Occipital lobe (tissue), 2 donors: Measurements from ENCODE around the gene TRPM3. TPM values are rescaled to one million over a fixed set of nuclear protein-coding genes. Genes with fewer than 3 reads are reported as not detected.
"Not testable (repeated sequence)": the region's sequence is repeated elsewhere in the genome, so short reads cannot be mapped to it uniquely, and the experiment has no call there.

Experiments
- DNase-seq: peaks from one replicate; lab custom pipeline; 2025; lab: John Stamatoyannopoulos, UW
- total RNA-seq: library from RNA; depleted of rRNA; stranded (reverse); fragments of >200 nt; gene quantifications from one replicate; pipeline ENCODE4 v1.2.3, GENCODE V29; 2014

The TRPM3 gene
- total RNA-seq, 1 donor from 2014 or later = 20.6 TPM

- no peak for DNase-seq
These were observed 355.5 kb downstream of the TRPM3 start for GRCh38 chr9:70765946-70766345.

- no peak for DNase-seq
These were observed 360.2 kb downstream of the TRPM3 start for GRCh38 chr9:70761139-70761670.

GRCh38 chr9:70760228-70760627, 361.2 kb downstream of the TRPM3 start:
- DNase-seq = no peak

- no peak for DNase-seq
These were observed 368.1 kb downstream of the TRPM3 start for GRCh38 chr9:70753311-70753710.

GRCh38 chr9:70749066-70749465, 372.4 kb downstream of the TRPM3 start:
- DNase-seq = no peak

- no peak for DNase-seq
These were observed 374.1 kb downstream of the TRPM3 start for GRCh38 chr9:70747261-70747718.

GRCh38 chr9:70746760-70747159, 374.7 kb downstream of the TRPM3 start:
- DNase-seq = no peak

GRCh38 chr9:70746316-70746715, 375.1 kb downstream of the TRPM3 start:
- DNase-seq = no peak

- DNase-seq = not testable (repeated sequence)
These were observed 396.6 kb downstream of the TRPM3 start for GRCh38 chr9:70724794-70725193.

- DNase-seq = not testable (repeated sequence)
These were observed 397.4 kb downstream of the TRPM3 start for GRCh38 chr9:70724025-70724424.

- DNase-seq = not testable (repeated sequence)
These were observed 414.6 kb downstream of the TRPM3 start for GRCh38 chr9:70706797-70707196.

- no peak for DNase-seq
These were observed 420.3 kb downstream of the TRPM3 start for GRCh38 chr9:70701163-70701562.

- DNase-seq = no peak
These were observed 424.6 kb downstream of the TRPM3 start for GRCh38 chr9:70696694-70697335.

GRCh38 chr9:70694758-70695157, 426.7 kb downstream of the TRPM3 start:
- no peak for DNase-seq

- no peak for DNase-seq
These were observed 428.2 kb downstream of the TRPM3 start for GRCh38 chr9:70693186-70693585.

- no peak for DNase-seq
These were observed 429.0 kb downstream of the TRPM3 start for GRCh38 chr9:70692431-70692830.

- DNase-seq = no peak
These were observed 432.7 kb downstream of the TRPM3 start for GRCh38 chr9:70688704-70689103.

GRCh38 chr9:70683841-70684240, 437.6 kb downstream of the TRPM3 start:
- no peak for DNase-seq

- no peak for DNase-seq
These were observed 439.1 kb downstream of the TRPM3 start for GRCh38 chr9:70682298-70682697.

GRCh38 chr9:70679845-70680244, 441.6 kb downstream of the TRPM3 start:
- no peak for DNase-seq

GRCh38 chr9:70678153-70678552, 443.3 kb downstream of the TRPM3 start:
- DNase-seq = no peak

GRCh38 chr9:70677055-70677735, 444.2 kb downstream of the TRPM3 start:
- DNase-seq = no peak

GRCh38 chr9:70675868-70676370, 445.5 kb downstream of the TRPM3 start:
- no peak for DNase-seq
